ENCODE measurements around the gene TMEM72. TPM values are rescaled to one million over a fixed set of nuclear protein-coding genes. Genes with fewer than 3 reads are reported as not detected.

The TMEM72 gene
- total RNA-seq, 1 donor from 2014 or later = not detected

DNA sequence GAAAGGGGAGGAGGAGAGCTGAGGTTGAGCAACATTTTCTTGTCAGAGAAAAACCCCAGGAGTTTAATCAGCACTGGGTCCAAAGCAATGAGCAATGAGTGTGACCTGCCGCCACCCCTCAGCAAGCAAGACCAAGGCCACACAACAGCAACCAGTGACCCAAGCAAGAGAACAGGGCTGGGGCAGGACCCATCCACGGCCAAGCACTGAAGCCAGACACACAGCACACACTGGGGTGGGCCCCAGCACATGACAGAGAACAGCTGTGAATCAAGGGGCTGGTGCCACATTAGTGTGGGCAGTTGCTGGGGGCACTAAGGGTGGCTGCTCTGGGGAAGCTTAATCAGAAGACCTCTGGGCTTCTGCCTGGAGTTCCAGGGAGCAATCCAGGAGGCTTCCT, 16.2 kb downstream of the TMEM72 start:
- DNase-seq (ENCODE audit: low read depth) = peak; percentile 83
- TF ChIP-seq CTCF (conservative IDR thresholded peaks at IDR 0.05; ENCODE audit: low read depth, low read length) = no peak
- no peak overlapping the region for H3K4me3 ChIP-seq (ENCODE audit: low read depth, low read length)

- H3K4me3 ChIP-seq (ENCODE audit: low read depth, low read length) = no peak overlapping the region
- no peak for TF ChIP-seq CTCF (conservative IDR thresholded peaks at IDR 0.05; ENCODE audit: low read depth, low read length)
- DNase-seq (ENCODE audit: low read depth) = no peak
Measured at GRCh38 chr10:44928462-44928861, 17.3 kb downstream of the TMEM72 start.

DNA sequence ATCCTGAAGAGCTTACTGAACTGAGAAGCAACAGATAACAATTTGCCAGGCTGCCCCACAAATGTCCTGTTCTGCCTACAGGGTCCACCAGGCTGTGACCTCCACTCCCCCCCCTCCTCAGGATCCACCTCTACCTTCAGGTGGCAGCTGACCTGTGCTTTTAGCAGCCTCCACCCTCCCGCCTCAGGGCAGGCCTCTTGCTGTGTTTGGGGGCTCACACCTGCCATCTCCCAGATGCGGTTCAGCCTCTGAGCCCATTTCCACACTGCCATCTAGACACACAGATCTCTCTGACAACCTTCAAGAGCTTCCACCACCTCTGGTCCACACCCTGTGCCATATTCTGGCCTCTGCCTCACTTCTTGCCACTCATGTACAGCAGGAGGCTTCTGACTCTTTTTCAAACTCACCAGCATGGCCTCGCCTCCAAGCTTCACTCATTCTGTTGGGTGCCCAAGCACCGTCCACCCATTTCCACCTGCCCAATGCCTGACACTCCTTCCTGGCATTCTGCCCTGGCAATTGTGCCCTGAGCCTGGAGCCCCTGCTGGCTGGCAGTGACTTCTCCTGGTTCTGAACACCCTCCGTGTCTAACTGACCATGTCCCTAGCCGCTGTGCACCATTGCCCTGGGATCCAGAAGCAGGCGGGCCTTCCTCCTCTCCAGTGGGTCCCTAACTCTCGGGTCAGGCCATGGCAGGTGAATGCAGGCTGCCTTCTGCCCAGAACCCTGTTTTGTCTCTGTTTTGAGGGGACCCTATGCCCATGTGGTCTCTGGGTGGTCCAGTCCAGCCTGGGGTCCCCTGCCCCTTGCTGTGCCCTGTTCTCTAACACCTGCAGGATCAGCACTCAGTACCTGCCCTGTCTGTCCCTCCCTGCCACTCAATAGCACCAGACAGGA, 18.5 kb downstream of the TMEM72 start:
- no peak for TF ChIP-seq CTCF (conservative IDR thresholded peaks at IDR 0.05; ENCODE audit: low read depth, low read length)
- DNase-seq (ENCODE audit: low read depth) = no peak
- no peak overlapping the region for H3K4me3 ChIP-seq (ENCODE audit: low read depth, low read length)

DNA sequence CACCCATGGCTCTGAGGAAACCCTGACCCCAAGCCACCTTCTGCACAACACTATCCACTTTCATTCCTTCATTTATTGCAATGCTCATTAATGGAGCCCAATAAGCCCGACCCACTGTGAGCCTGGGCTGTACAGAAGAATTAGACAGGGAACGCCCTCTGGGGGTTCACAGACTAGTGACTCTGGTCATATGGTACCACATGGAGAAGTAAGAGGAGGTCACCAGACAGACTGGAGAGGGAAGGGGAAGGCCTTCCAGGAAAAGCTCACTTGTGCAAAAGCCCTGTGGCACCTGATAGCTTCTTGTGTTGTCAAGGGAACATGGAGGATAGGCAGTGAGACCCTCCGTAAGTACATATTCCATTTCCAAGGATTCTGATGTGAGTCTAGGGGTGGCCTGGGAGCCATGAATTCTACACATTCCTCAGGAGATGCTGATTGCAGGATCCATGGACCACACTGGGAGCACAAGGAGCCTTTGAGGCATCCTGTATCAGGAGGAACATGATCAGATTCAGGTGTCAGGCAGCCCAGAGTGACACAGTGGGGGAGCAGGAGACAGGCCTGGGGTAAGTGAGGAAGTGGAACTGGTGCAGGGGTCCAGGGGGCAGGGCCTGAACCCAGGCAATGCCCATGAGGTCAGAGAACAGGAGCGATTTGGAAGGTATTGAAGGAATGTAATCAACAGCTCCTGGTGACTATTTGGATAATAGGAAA, 19.9 kb downstream of the TMEM72 start:
- TF ChIP-seq CTCF (conservative IDR thresholded peaks at IDR 0.05; ENCODE audit: low read depth, low read length) = no peak
- H3K4me3 ChIP-seq (ENCODE audit: low read depth, low read length) = no peak overlapping the region
- no peak for DNase-seq (ENCODE audit: low read depth)

DNA sequence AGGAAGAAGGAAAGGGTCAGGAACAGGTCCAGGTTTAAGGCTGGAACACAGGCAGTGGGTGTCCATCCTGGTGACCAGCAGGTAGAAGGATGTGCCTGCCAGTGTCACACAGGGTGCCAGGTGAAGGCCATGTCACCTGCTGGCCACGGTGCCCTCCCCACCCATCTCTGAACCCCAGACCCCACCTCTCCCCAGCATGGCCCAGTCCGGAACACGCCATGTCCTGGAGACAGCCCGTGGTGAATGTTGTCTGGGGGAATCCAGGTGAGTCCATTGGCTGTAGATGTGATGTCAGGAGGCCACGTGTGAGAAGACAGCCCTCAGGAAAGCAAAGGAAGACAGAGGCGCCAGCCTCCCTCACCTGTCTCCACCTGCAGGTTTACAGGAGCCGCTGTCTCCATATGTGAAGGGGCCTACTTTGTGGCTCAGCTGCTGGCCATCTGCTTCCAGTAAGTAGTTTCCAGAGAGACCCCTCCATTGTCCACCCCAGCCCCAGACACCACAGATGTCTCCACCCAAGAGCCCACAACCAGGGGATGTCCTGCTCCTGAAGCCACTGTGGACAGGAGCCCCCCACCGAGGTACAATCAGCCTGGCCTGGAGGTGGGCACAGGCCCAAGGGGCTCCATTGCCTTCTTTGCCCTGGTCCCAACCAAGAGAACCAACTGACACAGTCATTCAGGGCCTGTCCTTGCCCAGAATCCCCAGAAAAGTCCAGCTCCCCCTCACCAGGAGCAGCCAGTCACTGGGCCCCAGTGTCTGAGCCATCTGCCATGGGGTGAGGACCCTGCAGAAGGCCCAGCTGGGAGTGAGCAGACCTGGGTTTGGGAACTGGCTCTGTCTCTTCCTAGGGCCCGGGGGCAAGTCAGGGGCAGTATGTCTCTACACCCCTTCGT, 20.7 kb downstream of the TMEM72 start:
- no peak for DNase-seq (ENCODE audit: low read depth)
- TF ChIP-seq CTCF (conservative IDR thresholded peaks at IDR 0.05; ENCODE audit: low read depth, low read length) = no peak
- H3K4me3 ChIP-seq (ENCODE audit: low read depth, low read length) = no peak overlapping the region

GRCh38 chr10:44932517-44933450, 21.6 kb downstream of the TMEM72 start:
- peak; percentile 98 for TF ChIP-seq CTCF (conservative IDR thresholded peaks at IDR 0.05; ENCODE audit: low read depth, low read length)
- no peak for DNase-seq (ENCODE audit: low read depth)
- H3K4me3 ChIP-seq (ENCODE audit: low read depth, low read length) = no peak overlapping the region
